Measurements from ENCODE around the gene NME7.

DNA sequence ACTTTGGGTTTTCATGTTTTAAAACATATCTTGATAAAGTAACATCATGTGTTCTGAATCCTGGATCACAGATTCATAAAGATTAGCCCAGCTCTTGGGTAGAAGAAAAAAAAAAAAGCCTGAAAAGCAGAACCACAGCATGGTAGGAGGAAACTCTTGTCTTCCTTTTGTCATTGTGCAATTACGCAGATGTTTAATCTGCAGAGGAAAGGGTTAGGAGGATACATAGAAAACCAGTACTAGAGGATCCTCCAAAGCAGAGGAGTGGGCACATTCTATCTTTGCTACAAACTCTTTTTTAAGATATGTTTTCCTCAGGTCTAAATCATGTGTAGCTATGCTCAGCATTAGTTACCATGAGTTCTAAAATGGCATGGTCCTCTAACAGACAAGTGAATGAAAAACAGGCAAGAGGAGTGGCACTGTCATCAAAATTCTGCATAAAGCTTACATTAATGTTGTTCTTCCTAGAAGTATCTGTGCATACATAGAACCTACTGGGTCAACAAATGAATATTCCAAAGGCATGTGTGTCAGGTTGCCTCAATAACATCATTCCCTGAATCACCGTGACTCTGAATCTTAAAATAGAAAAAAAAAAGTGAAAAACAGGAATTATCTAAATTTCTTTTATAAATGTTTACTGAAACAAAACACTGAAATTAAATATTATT, 107.0 kb downstream of the NME7 start:
- TF ChIP-seq, protein P1, sequence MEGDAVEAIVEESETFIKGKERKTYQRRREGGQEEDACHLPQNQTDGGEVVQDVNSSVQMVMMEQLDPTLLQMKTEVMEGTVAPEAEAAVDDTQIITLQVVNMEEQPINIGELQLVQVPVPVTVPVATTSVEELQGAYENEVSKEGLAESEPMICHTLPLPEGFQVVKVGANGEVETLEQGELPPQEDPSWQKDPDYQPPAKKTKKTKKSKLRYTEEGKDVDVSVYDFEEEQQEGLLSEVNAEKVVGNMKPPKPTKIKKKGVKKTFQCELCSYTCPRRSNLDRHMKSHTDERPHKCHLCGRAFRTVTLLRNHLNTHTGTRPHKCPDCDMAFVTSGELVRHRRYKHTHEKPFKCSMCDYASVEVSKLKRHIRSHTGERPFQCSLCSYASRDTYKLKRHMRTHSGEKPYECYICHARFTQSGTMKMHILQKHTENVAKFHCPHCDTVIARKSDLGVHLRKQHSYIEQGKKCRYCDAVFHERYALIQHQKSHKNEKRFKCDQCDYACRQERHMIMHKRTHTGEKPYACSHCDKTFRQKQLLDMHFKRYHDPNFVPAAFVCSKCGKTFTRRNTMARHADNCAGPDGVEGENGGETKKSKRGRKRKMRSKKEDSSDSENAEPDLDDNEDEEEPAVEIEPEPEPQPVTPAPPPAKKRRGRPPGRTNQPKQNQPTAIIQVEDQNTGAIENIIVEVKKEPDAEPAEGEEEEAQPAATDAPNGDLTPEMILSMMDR (IDR thresholded peaks at IDR 0.05 in 4 of 5, conservative IDR thresholded peaks at IDR 0.05 in 1 of 5) = no peak
- no peak for TF ChIP-seq POLR2A (IDR thresholded peaks at IDR 0.05)

Measured in gastrocnemius medialis (tissue), 4 donors.